Activated CD4-positive, CD25-positive, alpha-beta regulatory T cell treated with anti-CD3 and anti-CD28 coated beads, Interleukin-2, amount 50 U/mL, for 24 hours (primary cell): ENCODE data around the gene CTSH.
"Not testable (repeated sequence)": the region's sequence is repeated elsewhere in the genome, so short reads cannot be mapped to it uniquely, and the experiment has no call there.

Source experiments
- ATAC-seq, 2 donors: fragments of 150-1000 bp; cut with Tn5 transposase; one replicate each; pipeline ENCODE4 v1.10.0; 2021; ENCODE audit warnings: mild to moderate bottlenecking in 1 of 2, moderate library complexity in 1 of 2

Gene CTSH

DNA sequence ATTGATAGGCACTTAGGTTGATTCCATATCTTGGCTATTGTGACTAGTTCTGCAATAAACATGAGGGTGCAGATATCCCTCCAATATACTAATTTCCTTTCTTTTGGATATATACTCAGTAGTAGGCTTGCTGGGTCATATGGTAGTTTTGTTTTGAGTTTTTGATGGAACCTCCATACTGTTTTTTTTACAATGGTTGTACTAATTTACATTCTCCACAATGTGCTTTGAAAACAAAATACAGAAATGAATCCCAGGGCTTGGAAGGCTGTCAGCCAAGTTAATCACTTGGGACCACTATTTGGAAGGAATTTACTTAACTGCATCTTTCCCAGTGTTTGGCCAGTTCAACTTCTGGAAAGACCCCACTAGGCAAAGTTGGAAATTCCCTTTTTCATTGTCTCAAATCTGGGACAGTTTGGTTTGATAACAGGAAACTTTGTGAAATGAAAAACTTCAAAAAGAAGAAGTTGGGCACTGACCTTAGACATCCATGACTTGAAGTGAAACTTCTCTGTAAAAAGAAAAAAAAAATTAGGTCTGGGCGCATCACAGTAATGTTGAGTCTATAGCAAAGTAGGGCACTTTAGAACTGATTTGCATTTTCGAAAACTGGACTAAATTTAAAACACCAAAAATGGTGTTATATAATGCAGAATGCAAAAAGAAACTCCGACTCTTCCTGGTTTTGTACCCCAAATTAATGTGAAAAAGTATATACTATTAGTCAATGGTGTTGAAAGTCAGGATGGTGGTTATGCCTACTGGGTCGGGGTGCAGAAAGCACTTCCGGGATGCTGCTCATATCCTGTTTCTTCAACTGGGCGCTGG lies 6.0 kb downstream of the CTSH start:
- ATAC-seq: peak; percentile 26 to 50

DNA sequence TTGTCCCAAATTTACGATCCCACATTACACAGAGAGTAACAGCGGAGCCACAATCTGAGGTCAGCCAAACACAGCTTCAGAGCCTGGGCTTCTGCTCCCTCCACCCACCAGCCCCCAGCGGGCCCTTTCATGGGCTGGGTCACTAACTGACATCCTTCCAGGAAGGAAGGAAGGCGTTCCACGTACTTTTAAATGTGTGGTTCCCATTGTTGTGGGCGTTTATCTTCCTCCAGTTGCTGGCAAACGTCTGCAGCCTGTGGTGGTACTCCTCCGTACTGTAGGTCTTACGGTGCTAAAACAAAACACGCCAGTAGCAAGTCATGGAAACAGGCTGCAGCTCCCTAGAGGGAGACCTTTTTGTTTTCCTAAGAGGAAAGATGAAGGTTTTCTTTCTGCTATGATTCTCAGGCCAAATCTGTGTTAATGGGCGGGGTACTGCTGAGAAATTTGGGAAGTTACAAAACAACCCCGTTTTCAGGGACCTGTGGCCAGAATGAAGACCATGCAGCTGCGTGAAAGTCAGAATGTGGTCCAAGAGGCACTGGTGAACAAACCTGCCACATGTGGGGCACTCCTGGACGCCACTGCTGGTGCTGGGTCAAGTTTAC lies 7.6 kb downstream of the CTSH start:
- no peak for ATAC-seq

DNA sequence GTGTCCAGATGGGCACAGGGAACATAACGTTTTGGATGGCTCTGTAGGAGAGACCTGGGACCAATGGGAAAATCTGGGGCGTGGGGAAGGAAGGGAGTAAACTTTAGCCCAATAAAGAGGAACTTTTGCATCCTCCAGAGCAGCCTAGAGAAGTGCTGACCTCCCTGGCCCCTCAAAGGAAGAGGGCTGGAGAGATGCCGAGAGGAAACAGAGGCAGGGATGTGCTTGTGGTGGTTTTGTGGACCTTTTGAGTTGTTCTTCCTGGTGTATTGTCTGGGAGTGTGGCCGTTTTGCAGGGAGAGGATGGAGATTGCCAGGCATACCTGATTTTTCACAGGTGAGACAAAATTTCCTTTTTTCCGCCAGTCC lies 10.2 kb downstream of the CTSH start:
- no peak for ATAC-seq

DNA sequence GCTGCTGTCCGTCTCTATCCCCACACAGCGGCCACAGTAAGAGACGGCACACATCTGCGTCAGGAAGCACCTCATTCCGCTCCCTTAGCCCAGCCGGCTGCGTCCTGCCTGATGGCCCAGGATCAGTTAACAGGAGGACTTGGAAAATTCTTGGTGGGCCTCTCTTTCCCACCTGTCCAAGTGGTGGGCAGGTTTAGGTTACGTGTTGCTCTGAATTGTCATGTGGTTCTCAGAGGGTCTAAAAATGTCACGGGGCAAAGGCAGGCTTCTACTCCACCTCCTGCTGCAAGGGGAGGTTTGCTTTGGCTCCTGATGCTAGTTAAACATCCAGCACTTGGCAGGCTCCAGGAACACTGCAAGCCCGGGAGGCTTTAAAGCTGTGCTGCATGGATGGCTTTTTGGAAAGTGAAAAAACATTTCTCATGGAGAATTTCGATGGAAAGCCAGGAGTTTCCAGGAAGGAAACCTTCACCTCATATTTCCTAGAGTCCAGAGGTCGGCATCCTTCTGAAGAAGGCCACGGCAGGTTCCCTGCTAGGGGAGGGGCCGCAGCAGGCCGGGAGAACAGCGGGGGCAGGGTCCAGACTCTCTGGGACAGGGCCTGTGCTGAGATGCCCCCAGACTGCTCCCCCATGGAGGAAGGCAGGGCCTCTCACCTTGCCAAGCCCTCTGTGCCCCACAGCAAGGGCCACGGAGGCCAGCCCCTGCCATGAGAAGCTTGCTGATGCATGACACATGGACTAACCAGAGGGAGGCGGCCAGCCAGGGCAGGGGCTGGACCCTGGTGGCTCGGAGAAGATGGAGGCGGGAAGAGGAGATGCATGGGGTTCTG lies 10.8 kb downstream of the CTSH start:
- ATAC-seq: no peak

DNA sequence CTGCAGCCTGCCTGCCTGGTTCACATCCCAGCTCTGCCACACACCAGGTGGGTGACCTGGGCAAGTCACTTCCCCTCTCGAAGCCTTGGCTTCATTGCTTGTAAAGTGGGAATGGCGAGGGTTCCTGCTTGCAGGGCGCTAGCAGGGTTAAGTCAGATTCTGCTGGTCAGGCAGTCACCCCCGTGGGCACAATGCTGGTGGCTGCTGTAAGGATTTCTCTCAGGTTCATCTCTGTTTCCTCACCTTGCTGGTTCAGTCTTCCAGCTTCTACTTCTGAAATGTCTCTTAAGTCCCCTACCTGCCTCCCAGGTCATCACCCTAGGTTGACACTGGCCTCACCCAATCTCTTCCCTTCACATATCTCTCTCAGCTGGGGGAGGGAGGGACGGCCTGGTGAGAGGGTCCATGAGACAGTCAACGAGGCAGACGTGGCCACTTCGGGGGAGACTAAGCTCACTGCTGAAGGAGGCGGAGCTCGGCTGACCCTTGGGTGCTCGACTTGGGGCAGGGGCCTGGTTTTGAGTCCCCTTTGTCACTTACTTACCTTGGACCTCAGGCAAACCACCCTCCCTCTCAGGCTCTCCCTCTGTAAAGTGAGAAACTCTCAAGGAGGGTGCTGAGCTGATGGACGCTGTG lies 11.5 kb downstream of the CTSH start:
- no peak for ATAC-seq

DNA sequence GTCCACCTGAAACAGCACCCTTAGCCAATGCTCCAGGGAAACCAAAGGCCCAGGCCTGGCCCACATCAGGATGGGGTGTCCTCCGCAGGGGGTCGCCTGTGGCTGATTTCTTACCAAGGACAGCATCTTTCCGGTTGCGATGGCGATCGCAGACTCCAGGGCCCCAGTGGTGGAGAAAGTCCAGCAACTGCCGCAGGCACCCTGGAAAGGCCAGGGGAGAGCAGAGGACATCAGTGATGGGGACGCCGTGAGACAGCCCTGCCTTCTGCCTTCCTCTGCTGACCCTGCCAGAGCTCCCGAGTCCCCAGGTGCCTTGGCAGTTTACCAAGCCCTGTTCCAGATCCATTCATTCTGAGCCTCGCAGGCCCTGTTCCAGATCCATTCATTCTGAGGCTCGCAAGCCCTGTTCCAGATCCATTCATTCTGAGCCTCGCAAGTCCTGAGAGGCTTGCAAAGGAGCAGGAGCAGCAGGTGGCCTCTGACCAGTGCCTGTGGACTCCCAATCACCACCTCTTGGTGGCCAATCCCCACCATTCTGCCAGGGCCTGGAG lies 12.5 kb downstream of the CTSH start:
- no peak for ATAC-seq

DNA sequence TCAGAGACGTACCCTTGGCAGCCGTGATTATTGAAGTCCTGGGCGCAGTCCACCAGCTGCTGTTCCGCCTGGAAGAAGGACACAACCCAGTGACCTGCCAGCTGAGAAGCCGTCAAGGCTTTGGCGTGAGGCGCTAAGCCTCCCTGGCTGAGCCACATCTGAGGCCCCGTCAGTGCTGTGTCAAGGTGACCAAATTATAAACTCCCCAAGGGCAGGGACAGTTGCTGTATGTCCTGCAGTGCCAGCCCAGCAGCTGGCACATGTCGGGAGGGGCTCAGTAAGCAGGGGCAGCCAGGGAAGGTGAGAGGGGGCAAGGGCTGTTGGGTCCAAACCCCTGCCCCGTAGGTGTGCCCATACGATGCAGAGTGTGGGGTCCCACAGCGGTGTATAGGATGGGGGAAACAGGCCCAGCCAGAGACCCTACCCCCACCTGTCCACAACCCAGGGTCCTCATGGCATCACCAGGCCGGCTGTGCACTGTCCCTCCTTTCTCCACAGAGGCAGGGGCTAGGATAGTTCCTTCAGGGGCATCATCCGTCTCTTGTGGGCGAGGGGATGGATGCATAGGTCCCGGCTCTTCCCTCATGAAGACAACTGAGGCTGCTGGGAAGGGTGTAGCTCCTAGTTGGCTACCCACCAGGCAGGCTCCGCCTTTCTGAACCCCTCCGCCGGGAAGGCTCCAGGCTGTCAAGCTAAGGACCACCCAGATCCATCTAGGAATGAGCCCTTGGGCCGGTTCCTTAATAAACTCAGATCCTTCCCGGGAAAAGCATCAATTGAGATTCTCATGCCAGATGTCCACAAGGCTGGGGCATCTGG lies 13.2 kb downstream of the CTSH start:
- ATAC-seq: no peak

DNA sequence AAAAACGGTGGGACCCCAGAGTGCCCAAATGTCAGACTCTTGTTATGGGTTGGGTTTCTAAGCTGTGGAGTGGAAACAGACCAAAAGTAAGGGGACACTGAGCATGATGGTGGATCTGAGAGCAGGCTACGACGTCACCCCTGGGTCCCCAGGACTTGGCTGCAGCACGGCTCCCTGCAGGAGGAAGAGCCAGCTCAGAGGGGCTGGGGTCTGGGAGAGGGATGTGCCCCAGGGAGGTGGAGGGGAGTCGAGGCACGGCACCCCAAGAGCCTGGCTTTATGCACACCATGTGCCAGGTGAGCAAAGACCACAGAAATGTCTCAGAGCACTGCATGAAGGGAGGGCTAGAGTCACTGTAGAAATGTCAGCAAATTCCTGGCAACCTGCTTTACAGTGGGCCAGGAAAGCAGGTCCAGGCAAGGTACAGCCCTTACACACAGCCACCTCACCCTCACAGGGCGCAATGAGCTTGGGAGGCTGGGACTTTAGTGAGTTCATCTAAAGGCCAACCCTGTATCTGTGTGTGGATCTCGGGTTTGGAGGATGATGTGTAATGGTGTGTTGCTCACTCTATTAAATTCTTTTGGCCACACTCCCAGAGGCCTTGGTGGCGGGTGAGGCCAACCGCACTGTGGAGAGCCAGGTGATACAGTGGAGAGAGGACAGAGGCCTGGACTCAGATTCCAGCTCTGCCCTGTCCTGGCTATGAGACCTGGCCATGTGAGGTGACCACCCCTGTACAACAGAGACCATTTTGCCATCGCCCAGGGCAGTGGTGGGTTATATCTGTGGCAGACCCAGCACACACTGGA lies 14.1 kb downstream of the CTSH start:
- peak in 1 of 2 donors; percentile 22 for ATAC-seq

DNA sequence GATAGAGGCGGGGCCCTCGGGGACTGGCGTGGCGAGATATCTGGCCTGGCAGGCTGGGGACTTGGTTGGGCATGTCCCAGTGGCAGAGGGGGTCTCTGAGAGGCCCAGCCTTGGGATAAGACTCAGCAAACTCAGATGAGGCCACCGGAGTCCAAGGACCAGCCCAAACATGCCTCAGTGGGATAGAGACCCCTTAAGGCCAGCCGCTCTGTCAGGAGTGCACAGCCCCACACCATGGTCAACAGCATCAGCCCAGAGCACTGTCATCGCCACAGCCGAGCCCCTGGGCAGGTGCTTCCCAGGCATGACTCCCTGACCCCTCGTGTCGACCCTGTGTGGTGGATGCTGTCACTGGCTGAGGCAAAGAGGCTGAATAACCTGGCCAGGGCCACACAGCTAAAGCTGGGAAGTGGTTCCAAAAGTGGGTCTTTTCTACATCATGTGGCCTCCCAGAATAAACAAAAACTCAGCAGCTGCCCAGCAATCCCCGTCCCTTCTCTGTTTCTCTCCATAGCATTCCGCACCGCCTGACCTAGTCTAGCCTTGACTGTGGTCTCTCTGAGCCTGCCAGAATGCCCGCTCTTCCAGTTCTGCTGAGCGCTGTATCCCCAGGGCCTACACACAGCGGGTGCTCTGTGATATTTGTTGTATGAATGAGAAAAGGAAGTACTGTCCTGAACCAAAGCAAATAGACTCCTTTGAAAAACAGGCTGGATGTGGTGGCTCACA lies 15.1 kb downstream of the CTSH start:
- ATAC-seq: no peak

DNA sequence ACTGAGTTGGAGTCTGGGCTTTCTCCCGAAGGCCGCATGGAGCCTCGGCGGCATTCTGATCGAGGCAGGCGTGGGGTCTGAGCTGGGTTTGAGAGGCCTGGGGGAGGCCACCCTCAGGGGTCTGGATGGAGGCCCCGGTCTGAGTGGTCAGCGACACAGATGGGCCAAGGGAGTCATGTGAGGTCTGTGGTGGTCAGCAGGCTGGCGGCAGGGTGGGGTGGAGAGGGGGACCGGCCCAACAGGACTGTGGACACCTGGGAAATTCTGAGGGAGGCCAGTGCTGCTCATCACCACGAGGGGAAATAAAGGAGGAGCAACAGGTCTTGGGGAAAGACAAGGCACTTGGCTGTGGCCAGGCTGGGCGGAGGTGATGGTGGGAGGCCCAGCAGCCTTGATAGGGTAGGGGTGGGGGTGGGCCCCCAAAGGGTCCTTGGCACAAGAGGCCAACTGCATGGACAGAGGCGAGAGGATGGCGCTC lies 16.2 kb downstream of the CTSH start:
- ATAC-seq: no peak

DNA sequence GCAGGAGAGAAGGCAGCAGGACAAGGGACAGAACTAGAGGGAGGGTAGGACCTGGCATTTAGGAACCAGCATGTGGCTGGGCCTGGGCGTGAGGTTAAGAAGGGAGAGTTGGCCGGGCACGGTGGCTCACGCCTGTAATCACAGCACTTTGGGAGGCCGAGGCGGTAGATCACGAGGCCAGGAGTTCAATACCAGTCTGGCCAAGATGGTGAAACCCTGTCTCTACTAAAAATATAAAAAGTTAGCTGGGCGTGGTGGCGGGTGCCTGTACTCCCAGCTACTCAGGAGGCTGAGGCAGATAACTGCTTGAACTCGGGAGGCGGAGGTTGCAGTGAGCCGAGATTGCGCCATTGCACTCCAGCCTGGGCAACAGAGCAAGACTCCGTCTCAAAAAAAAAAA lies 16.7 kb downstream of the CTSH start:
- not testable (repeated sequence) for ATAC-seq

DNA sequence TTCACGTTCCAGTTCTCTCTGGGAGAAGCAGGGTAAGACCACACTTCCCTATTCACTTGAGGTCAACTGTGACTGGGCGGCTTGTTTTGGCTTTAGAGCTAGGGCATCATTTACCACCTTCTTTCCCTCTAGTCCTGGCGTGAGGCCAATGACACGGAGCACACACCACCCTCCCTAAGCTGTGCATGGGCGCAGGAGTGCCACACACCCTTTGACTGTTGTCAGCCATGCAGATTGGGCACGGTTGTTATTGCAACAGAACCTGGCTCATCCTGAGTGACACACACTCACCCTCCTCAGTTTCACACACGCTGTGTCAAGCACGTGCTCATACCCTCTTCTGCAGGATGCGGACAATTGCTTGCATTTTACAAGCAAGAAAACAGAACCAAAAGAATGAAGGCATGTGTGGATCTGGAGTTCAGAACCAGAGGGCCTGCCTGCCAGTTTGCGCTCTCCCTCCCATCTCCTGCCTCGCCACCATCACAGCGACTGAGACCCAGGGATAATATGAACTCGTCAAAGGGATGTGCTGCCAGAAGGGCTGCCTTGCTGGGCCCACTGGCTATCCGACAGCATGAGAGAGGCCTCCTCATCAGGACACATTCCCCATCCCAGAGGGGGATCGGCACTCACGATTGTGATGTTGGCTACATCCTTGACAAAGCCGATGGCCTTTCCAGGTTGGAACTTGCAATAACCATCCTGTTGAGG lies 17.6 kb downstream of the CTSH start:
- ATAC-seq: no peak

DNA sequence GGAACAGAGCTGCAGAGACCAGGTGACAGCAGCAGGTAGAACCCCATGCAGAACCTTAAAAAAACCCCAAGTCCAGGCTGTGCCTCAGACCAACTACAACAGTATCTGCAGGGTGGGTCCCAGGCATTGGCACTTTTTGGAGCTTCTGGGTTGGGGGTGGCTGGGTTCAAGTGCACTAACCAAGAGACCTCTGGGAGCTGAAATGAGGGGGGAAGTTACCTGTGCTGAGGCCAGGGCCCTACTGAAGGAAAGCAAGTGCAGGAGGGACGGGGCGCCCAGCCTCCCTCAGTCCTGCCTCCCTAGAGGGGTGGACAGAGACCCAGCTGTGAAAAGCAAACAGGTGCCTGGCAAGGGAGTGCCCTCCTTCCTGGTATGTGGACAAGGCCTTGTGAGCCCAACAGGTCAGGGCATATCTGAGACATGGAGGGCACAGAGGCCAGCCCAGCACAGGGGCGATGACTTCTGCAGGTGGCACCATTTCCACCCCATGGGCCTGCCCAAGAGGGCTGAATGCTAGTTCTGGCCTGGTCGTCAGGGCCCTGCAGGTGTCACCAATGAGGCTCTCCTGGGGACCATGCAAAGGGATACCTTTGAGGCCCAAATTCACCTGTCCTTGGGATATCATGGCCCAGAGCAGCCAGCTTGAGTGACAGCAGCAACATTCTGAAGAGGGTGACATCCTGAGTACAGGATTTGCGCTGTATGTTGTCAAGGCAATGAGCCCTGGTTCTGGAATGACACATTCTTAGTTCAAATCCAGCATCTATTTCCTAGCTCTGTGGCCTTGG lies 18.7 kb downstream of the CTSH start:
- no peak for ATAC-seq

DNA sequence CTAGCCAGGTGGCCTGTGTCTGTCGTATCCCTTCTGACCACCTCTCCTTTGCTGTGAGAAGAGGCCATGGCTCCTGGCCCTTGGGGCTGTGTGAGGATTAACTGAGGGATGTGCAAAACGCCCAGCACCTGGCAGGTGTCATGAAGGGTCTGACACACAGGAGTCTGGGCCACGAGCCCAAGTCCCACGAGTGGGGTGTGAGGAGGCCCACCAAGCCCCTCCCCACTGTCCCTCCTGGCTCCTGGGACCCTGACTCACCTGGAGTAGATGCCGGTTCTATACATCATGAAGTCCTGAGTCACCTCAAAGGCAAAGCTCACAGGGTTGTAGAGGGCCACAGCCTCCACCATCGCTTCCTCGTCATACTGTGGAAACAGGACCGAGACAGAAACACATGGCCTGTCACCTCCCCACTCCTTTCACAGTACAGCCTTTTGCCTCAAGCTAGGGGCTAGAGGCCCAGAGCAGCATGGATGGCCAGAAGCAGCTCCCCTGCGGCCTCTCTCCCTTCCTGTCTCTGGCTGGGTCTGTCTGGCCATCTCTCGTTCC lies 19.7 kb downstream of the CTSH start:
- no peak for ATAC-seq

DNA sequence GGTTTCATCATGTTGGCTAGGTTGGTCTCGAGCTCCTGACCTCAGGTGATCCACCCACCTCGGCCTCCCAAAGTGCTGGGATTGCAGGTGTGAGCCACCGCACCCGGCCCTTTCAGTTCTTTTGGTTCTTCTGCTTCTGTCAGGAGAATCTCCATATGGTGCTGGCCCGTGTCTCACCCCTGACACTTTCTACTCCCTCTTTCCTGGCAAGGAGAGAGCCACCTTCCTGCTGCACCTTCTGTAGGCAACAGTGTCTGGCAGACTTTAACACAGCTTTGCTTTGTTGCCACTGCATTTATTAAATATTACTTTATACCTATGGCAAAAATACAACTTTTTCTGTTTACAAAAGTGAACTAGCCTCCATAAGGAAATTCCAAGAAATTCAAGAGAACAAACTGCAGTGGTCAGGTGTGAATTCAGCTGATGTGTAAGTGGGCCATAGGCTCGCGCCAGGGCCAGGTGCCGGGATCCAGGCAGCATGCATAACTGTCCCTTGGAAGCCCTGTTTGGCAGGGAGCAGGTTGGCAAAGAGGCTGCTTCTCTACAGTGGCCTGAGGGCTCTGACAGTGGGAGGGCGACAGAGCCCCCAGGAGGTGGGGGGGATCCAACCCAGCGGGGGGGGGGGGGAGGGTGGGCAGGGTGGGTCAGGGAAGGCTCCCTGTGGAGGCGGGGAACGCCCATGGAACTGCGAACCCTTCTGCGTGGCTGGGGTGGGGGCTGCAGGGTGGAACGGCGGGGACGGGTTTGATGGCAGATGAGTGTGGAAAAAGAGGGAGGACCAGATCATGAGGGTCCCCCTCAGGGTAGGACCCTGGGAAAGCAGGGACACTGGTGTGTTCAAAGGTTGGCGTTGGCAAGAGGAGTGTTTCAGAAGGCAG lies 21.1 kb downstream of the CTSH start:
- ATAC-seq: no peak

DNA sequence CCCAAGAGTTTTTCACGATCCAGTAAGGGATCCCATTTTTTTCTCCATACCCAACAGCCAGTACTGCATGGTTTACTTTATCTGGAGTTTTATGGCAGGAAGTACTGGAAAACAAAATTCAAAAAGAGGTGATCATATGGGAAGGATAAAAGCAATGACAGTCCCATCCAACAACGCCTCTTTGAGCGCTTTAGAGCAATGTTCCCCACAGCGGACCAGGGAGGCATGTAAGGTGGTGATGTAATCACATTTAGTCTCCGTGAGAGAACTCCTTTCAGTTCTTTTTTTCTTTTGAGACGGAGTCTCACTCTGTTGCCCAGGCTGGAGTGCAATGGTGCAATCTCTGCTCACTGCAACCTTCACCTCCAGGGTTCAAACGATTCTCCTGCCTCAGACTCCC lies 21.8 kb downstream of the CTSH start:
- ATAC-seq: no peak

DNA sequence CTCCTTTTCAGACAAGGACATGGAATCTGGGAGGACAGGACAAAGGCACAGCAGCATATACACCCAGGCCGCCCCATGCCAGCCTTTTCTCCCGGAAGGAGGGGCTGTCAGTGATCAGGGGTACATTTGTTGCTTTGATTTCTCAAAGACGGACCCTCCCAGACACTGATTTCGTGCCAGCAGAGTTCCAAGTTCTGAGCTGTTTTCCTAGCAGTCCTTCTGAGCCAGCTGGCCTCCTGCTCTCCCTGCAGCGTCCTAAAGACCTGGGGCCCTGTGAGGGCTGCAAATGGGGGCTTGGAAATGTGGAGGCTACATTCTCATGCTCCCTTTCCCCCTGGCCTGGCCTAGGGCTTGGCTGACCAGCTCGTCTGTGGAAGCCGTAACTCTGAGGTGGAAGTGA lies 22.3 kb downstream of the CTSH start:
- ATAC-seq: no peak
